ENCODE results near the gene SORBS2. TPM values are rescaled to one million over a fixed set of nuclear protein-coding genes. Genes with fewer than 3 reads are reported as not detected.

Gene SORBS2
- total RNA-seq, 8 experiments from 2014 or later = 2.8 to 138 (median 30.0) TPM

DNA sequence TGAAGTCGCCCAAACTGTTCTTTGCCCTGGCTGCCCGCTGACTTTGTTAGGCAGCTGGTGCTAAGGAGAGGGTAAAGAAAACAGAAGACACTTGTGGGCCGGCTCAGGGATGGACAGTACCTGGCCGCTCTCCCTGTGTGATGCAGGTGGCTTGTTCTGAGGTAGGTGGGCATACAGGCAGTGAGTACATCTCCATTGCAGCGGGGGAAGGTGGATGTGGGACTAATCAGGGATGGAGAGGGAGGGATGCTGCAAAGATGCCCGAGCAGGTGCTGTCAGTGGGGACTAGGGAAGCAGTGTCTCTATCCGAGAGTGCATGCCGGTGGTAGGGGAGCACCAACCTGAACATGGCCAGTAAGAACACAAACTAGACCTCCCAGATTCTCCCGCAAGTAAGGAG is 67.0 kb downstream of the SORBS2 start:
- in situ Hi-C loops (cut with MboI; ENCODE audit: low pct_unique_long_range_greater_than_20kb in 2 of 9, low sequenced_read_pairs in 9 of 9, unreplicated experiment in 9 of 9) = no loop called here
- peaks cover 0 to 12% of the 10 kb centered on the region in 2 donors for H3K4me1 ChIP-seq (replicated peaks in 1 of 2)
- no peak for ATAC-seq (replicated peaks in 6 of 8)
- no peak overlapping the region for H3K27ac ChIP-seq
- H3K4me3 ChIP-seq = no peak overlapping the region
- 44 to 95% (median 86%) methylated on average over 1 to 6 of the region's 9 CpGs; no CpG with 5 or more reads in 2 of the 10 experiments for WGBS, 10 experiments

- no peak for ATAC-seq (replicated peaks in 6 of 8)
- no peak overlapping the region for H3K27ac ChIP-seq
- 40 to 100% (median 85%) methylated on average over 1 of the region's 1 CpG; no CpG with 5 or more reads in 4 of the 10 experiments for WGBS, 10 experiments
Observed at GRCh38 chr4:185744488-185744862, 67.5 kb downstream of the SORBS2 start.

DNA sequence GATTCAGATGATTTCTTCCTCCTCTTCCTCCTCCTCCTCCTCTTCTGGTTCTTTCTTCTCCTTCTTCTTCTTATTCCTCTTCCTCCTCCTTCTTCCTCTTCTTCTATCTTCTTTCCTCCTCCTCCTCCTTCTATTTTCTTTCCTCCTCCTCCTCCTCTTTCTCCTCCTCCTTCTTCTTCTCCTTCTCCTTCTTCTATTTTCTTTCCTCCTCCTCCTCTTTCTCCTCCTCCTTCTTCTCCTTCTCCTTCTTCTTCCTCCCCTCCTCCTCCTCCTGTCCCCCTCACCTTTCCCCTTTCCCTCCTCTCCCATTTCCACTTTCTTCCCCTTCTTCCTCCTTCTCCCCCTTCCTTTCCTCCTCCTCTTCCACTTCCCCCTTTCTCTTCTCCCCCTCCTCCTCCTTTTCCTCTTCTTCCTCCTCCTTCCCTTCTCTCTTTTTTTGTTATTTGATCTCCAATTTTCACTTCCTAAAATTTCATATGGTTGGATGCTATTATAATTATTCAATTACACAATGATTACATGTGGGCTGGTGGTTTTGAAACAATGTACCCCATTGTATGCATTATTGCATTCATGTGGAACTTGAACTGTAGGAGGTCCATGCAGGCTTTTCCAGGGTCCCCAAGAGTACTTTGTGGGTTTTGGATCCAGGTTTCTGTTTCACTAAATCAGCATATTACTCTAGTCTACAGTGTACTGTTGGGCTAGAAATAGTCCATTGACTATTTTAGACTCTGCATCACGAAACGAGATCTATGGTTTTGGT is 68.1 kb downstream of the SORBS2 start:
- no peak for ATAC-seq (replicated peaks in 6 of 8)
- in situ Hi-C loops (cut with MboI; ENCODE audit: low pct_unique_long_range_greater_than_20kb in 2 of 9, low sequenced_read_pairs in 9 of 9, unreplicated experiment in 9 of 9) = no loop called here
- H3K4me1 ChIP-seq (replicated peaks in 1 of 2) = peaks cover 5 to 14% of the 10 kb centered on the region in 2 donors
- H3K4me3 ChIP-seq = no peak overlapping the region
- H3K27ac ChIP-seq = no peak overlapping the region
- 36 to 100% (median 69%) methylated on average over 2 of the region's 2 CpGs; no CpG with 5 or more reads in 2 of the 10 experiments for WGBS, 10 experiments

More at GRCh38 chr4:185744488-185744862, 67.5 kb downstream of the SORBS2 start:
- Histone ChIP-seq H3K4me1 (replicated peaks in 1 of 2) (peaks cover 0 to 13% of the 10 kb centered on the region in 2 donors), H3K4me3 (no peak overlapping the region)
- in situ Hi-C loops (cut with MboI; ENCODE audit: low pct_unique_long_range_greater_than_20kb in 2 of 9, low sequenced_read_pairs in 9 of 9, unreplicated experiment in 9 of 9) = no loop called here

GRCh38 chr4:185742766-185743165 is 69.2 kb downstream of the SORBS2 start:
- in situ Hi-C loops (cut with MboI; ENCODE audit: low pct_unique_long_range_greater_than_20kb in 2 of 9, low sequenced_read_pairs in 9 of 9, unreplicated experiment in 9 of 9) = no loop called here
- H3K27ac ChIP-seq = no peak overlapping the region
- 48 to 100% (median 88%) methylated on average over 2 to 8 of the region's 8 CpGs; no CpG with 5 or more reads in 2 of the 10 experiments for WGBS, 10 experiments
- peak in 4 of 8 experiments; percentile 21 to 68 (median 56) for ATAC-seq (replicated peaks in 6 of 8)
- H3K4me1 ChIP-seq (replicated peaks in 1 of 2) = peaks cover 16 to 22% of the 10 kb centered on the region in 2 donors
- H3K4me3 ChIP-seq = no peak overlapping the region

- WGBS, 10 experiments = 40 to 89% (median 82%) methylated on average over 1 to 4 of the region's 6 CpGs; no CpG with 5 or more reads in 3 of the 10 experiments
- ATAC-seq (replicated peaks in 6 of 8) = no peak
- Histone ChIP-seq H3K27ac (no peak overlapping the region), H3K4me1 (replicated peaks in 1 of 2) (peaks cover 20 to 32% of the 10 kb centered on the region in 2 donors), H3K4me3 (no peak overlapping the region)
- in situ Hi-C loops (cut with MboI; ENCODE audit: low pct_unique_long_range_greater_than_20kb in 2 of 9, low sequenced_read_pairs in 9 of 9, unreplicated experiment in 9 of 9) = no loop called here
Observed at GRCh38 chr4:185741795-185742194, 70.2 kb downstream of the SORBS2 start.

- ATAC-seq (replicated peaks in 6 of 8) = no peak
- Histone ChIP-seq H3K4me1 (replicated peaks in 1 of 2) (peaks cover 20 to 28% of the 10 kb centered on the region in 2 donors), H3K27ac (no peak overlapping the region), H3K4me3 (no peak overlapping the region)
- 50 to 90% (median 75%) methylated on average over 1 to 4 of the region's 4 CpGs; no CpG with 5 or more reads in 4 of the 10 experiments for WGBS, 10 experiments
- in situ Hi-C loops (cut with MboI; ENCODE audit: low pct_unique_long_range_greater_than_20kb in 2 of 9, low sequenced_read_pairs in 9 of 9, unreplicated experiment in 9 of 9) = no loop called here
Observed at GRCh38 chr4:185740471-185740873, 71.5 kb downstream of the SORBS2 start.

GRCh38 chr4:185738820-185739219 is 73.2 kb downstream of the SORBS2 start:
- Histone ChIP-seq H3K4me1 (replicated peaks in 1 of 2) (peaks cover 20 to 28% of the 10 kb centered on the region in 2 donors), H3K27ac (no peak overlapping the region), H3K4me3 (no peak overlapping the region)
- in situ Hi-C loops (cut with MboI; ENCODE audit: low pct_unique_long_range_greater_than_20kb in 2 of 9, low sequenced_read_pairs in 9 of 9, unreplicated experiment in 9 of 9) = no loop called here
- peak in 7 of 8 experiments; percentile 9 to 69 (median 60) for ATAC-seq (replicated peaks in 6 of 8)

- no peak overlapping the region for H3K27ac ChIP-seq
- 5 to 83% (median 51%) methylated on average over 4 to 10 of the region's 10 CpGs for WGBS, 10 experiments
- in situ Hi-C loops (cut with MboI; ENCODE audit: low pct_unique_long_range_greater_than_20kb in 2 of 9, low sequenced_read_pairs in 9 of 9, unreplicated experiment in 9 of 9) = no loop called here
- peak; percentile 13 to 73 (median 61) for ATAC-seq (replicated peaks in 6 of 8)
- no peak overlapping the region for H3K4me3 ChIP-seq
- peaks cover 20 to 28% of the 10 kb centered on the region in 2 donors for H3K4me1 ChIP-seq (replicated peaks in 1 of 2)
Observed at GRCh38 chr4:185738038-185738552, 73.9 kb downstream of the SORBS2 start.

DNA sequence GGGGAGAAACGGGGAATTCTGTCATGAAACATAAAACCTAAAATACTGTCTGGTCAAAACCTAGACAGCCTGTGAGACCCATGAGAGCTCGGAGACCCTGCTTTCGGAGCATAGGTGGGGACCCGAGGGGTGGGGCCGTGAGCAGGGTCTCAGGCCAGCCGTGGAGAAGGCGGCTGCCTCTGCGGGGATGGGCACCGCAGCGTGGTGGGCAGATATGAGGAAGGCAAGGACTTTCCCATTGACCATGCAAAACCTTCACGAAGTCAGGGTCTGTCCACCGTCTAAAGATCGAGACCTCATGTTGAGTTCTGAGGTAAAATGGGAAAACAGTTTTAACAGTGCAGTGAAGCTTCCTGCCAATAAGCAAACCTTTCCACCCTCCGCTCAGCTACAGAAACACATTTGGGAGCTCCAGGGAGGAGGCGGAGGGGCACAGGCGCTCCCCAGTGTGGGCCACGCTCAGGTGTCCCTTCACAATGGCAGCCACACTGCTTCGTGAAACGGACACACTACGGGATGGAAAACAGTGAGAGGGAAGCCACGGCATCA is 74.4 kb downstream of the SORBS2 start:
- Histone ChIP-seq H3K27ac (no peak overlapping the region), H3K4me3 (no peak overlapping the region), H3K4me1 (replicated peaks in 1 of 2) (peaks cover 20 to 28% of the 10 kb centered on the region in 2 donors)
- ATAC-seq (replicated peaks in 6 of 8) = no peak
- WGBS, 10 experiments = 0 to 96% (median 67%) methylated on average over 1 to 11 of the region's 21 CpGs; no CpG with 5 or more reads in 3 of the 10 experiments
- in situ Hi-C loops (cut with MboI; ENCODE audit: low pct_unique_long_range_greater_than_20kb in 2 of 9, low sequenced_read_pairs in 9 of 9, unreplicated experiment in 9 of 9) = no loop called here

DNA sequence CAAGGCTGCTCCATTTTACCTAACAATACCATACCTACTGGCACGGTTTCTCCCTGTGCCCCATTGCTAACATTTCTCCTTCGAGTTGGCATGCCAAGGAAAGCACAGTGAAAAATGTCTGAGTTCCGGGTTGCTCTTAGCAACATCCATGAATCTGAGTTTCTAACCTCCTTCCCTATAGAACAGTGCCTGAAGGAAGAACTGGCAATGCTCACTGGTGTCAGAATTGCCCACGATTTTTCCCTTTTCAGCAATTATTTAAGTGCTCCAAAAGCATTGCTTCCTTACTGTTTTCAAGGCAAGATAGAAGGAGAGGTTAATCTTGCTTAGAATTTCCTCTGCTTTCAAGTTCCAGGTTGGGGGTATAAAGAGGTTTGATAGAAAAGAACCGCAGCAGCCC is 75.1 kb downstream of the SORBS2 start:
- H3K27ac ChIP-seq = no peak overlapping the region
- in situ Hi-C loops (cut with MboI; ENCODE audit: low pct_unique_long_range_greater_than_20kb in 2 of 9, low sequenced_read_pairs in 9 of 9, unreplicated experiment in 9 of 9) = no loop called here
- H3K4me3 ChIP-seq = no peak overlapping the region
- peaks cover 20 to 28% of the 10 kb centered on the region in 2 donors for H3K4me1 ChIP-seq (replicated peaks in 1 of 2)
- ATAC-seq (replicated peaks in 6 of 8) = peak in 1 of 8 experiments; percentile 85
- 0 to 91% (median 80%) methylated on average over 1 to 5 of the region's 5 CpGs; no CpG with 5 or more reads in 1 of the 10 experiments for WGBS, 10 experiments

DNA sequence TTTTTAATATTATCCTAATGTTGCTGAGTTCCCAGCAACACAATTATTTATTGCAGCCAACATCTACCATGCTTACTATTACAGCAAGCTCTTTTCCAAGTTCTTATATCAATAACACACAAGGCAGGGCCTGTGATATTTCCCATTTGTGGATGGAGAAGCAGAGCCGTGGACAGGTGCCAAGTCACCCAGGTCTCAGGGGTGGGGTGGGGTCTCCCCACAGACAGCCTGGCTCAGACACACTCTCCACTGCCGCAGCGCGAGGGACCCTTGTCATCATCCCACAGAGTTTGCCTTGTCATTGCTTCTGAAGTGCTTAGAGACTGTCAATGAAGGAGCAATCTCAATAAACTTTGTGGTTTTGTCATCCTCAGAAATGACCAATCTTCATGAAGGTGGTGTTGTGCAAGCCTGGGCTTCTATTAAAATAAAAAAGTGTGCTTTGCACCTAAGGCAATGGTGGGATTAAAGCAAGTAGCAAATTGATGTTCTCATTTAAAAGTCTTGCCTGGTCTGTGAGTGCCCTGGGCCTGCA is 76.1 kb downstream of the SORBS2 start:
- Histone ChIP-seq H3K4me3 (no peak overlapping the region), H3K27ac (no peak overlapping the region), H3K4me1 (replicated peaks in 1 of 2) (peaks cover 23 to 30% of the 10 kb centered on the region in 2 donors)
- no peak for ATAC-seq (replicated peaks in 6 of 8)
- in situ Hi-C loops (cut with MboI; ENCODE audit: low pct_unique_long_range_greater_than_20kb in 2 of 9, low sequenced_read_pairs in 9 of 9, unreplicated experiment in 9 of 9) = no loop called here
- WGBS, 10 experiments = 0 to 91% (median 82%) methylated on average over 1 to 4 of the region's 4 CpGs; no CpG with 5 or more reads in 5 of the 10 experiments

- Histone ChIP-seq H3K27ac (no peak overlapping the region), H3K4me1 (replicated peaks in 1 of 2) (peaks cover 30 to 40% of the 10 kb centered on the region in 2 donors), H3K4me3 (no peak overlapping the region)
- in situ Hi-C loops (cut with MboI; ENCODE audit: low pct_unique_long_range_greater_than_20kb in 2 of 9, low sequenced_read_pairs in 9 of 9, unreplicated experiment in 9 of 9) = no loop called here
- 69 to 100% (median 93%) methylated on average over 1 to 2 of the region's 2 CpGs; no CpG with 5 or more reads in 4 of the 10 experiments for WGBS, 10 experiments
- no peak for ATAC-seq (replicated peaks in 6 of 8)
Observed at GRCh38 chr4:185734930-185735329, 77.1 kb downstream of the SORBS2 start.

GRCh38 chr4:185734214-185734613 is 77.8 kb downstream of the SORBS2 start:
- WGBS, 10 experiments = 87 to 100% (median 99%) methylated on average over 2 to 5 of the region's 5 CpGs; no CpG with 5 or more reads in 2 of the 10 experiments
- peaks cover 30 to 45% of the 10 kb centered on the region in 2 donors for H3K4me1 ChIP-seq (replicated peaks in 1 of 2)
- no peak for ATAC-seq (replicated peaks in 6 of 8)
- H3K27ac ChIP-seq = no peak overlapping the region
- in situ Hi-C loops (cut with MboI; ENCODE audit: low pct_unique_long_range_greater_than_20kb in 2 of 9, low sequenced_read_pairs in 9 of 9, unreplicated experiment in 9 of 9) = no loop called here
- H3K4me3 ChIP-seq = no peak overlapping the region
